ENCODE data around the gene IARS2. TPM values are rescaled to one million over a fixed set of nuclear protein-coding genes. Genes with fewer than 3 reads are reported as not detected.

Gene IARS2
- total RNA-seq, 1 donor from 2014 or later: 48.9 TPM

GRCh38 chr1:220189750-220190347 is 95.9 kb downstream of the IARS2 start:
- H3K9me3 ChIP-seq: no peaks in the 10 kb centered on the region
- H3K4me1 ChIP-seq: no peaks in the 10 kb centered on the region
- ATAC-seq (no peak), DNase-seq (no peak)
- intact Hi-C loops (cut with DNase I): no loop called here
- no peak overlapping the region for H3K4me3 ChIP-seq
- H3K27me3 ChIP-seq: no peaks in the 10 kb centered on the region
- H3K36me3 ChIP-seq: peaks cover 87% of the 10 kb centered on the region
- TF ChIP-seq CTCF (IDR thresholded peaks at IDR 0.05): peak; percentile 47
- H3K27ac ChIP-seq: no peak overlapping the region

DNA sequence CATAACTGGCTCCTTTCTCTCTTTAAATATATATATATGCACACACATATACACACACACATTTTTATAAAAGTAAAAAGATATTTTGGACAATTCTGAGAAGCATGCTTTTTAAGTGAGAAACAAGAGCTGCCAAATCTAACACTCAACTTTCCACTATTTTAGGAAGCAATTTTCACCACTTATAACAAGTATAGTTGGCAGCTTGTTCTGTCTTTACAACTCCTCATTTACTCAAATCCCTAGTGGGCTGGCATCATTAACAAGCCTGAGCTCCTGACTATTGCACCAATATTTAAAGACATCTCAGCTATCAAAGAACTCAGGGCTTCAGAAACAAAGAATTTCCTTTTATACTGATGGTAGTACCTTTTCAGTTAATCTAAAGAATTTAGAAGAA is 101.8 kb downstream of the IARS2 start:
- Histone ChIP-seq H3K9me3 (no peaks in the 10 kb centered on the region), H3K27me3 (no peaks in the 10 kb centered on the region), H3K27ac (no peak overlapping the region), H3K4me3 (no peak overlapping the region), H3K4me1 (no peaks in the 10 kb centered on the region), H3K36me3 (peaks cover 90% of the 10 kb centered on the region)
- no peak for TF ChIP-seq CTCF (IDR thresholded peaks at IDR 0.05)
- ATAC-seq: no peak
- no peak for DNase-seq
- intact Hi-C loops (cut with DNase I): no loop called here

Small RNA genes lying within 50 kb of the gene (microRNA-seq; reads per million reads assigned to microRNA genes)
- gene MIR194-1 (ENCODE audit: borderline microRNAs expressed) (not detected), gene MIR215 (ENCODE audit: borderline microRNAs expressed) (1.2 reads per million)

Other genes with a start within 250 kb of the IARS2 start
- not detected for gene SLC30A10, start 165.6 kb upstream of the IARS2 start, total RNA-seq
- 79.7 TPM for gene EPRS1, start 47.6 kb upstream of the IARS2 start, total RNA-seq
- 23.2 TPM for gene BPNT1, start 4.3 kb upstream of the IARS2 start, total RNA-seq
- gene RAB3GAP2, start 178.3 kb downstream of the IARS2 start, total RNA-seq: 39.2 TPM

Measured in upper lobe of right lung (tissue), 1 donor.